ENCODE results near the gene KRTAP2-1. TPM values are rescaled to one million over a fixed set of nuclear protein-coding genes. Genes with fewer than 3 reads are reported as not detected.

KRTAP2-1 gene
- total and polyA plus RNA-seq, 2 of the 8 experiments (the other 6 are each of a cell fraction or from before 2014, with no cell fraction given): not detected

GRCh38 chr17:41019415-41019814 lies 27.7 kb downstream of the KRTAP2-1 start:
- CTCF ChIA-PET (ENCODE audit: partially characterized antibody): interaction anchor here (1.3 kb wide), 1 partner anchor 39 kb away, joined by 4 read pairs; no protein-coding TSS in a partner anchor
- Histone ChIP-seq H2AK5ac (ENCODE audit: low read depth, low read length) (no peak overlapping the region), H3K4me1 (replicated peaks in 1 of 4; ENCODE audit: control insufficient read depth in 3 of 4, insufficient read depth in 4 of 4, low read length in 3 of 4) (no peaks in the 10 kb centered on the region)

More at GRCh38 chr17:41019415-41019814, 27.7 kb downstream of the KRTAP2-1 start:
- Histone ChIP-seq H2AFZ (ENCODE audit: low read length) (no peak overlapping the region), H3K36me3 (ENCODE audit: control insufficient read depth in 2 of 4, insufficient read depth in 4 of 4, low read length in 3 of 4) (no peaks in the 10 kb centered on the region), H2BK20ac (ENCODE audit: low read length) (no peak overlapping the region), H3K4me3 (ENCODE audit: extremely low read depth in 1 of 4, insufficient read depth in 2 of 4, low read depth in 3 of 4, low read length in 4 of 4) (no peak overlapping the region), H4K20me1 (replicated peaks in 1 of 2; ENCODE audit: control insufficient read depth in 1 of 2, insufficient read depth in 2 of 2, low read length in 2 of 2) (no peaks in the 10 kb centered on the region), H4K91ac (replicated peaks; ENCODE audit: insufficient read length, low read length) (no peak overlapping the region), H4K8ac (ENCODE audit: extremely low read depth, insufficient read depth, low read length) (no peak overlapping the region), H2BK120ac (replicated peaks; ENCODE audit: low read depth, low read length) (no peak overlapping the region), H3K9me3 (ENCODE audit: insufficient read depth in 2 of 2, low read depth in 1 of 2, low read length in 1 of 2) (no peaks in the 10 kb centered on the region), H3K4ac (replicated peaks; ENCODE audit: insufficient read length, low read depth, low read length) (no peak overlapping the region), H3K27ac (ENCODE audit: low read depth, low read length) (no peak overlapping the region), H3K56ac (replicated peaks; ENCODE audit: insufficient read length, low read depth, low read length) (no peak overlapping the region), H3K79me2 (ENCODE audit: control insufficient read depth in 1 of 2, insufficient read depth in 2 of 2, low read length in 2 of 2) (no peaks in the 10 kb centered on the region), H2BK12ac (ENCODE audit: low read depth, low read length) (no peak overlapping the region), H4K5ac (ENCODE audit: insufficient read length, low read depth, low read length) (no peak overlapping the region), H3K79me1 (ENCODE audit: low read depth, low read length) (no peaks in the 10 kb centered on the region), H3K23me2 (ENCODE audit: low read depth, low read length) (no peaks in the 10 kb centered on the region), H3K4me2 (ENCODE audit: insufficient read depth in 1 of 2, low read depth in 2 of 2, low read length in 2 of 2) (no peak overlapping the region), H3K18ac (ENCODE audit: extremely low read depth, low read length) (no peak overlapping the region), H3K27me3 (replicated peaks in 1 of 4; ENCODE audit: control insufficient read depth in 3 of 4, extremely low read depth in 1 of 4, insufficient read depth in 3 of 4, low read length in 3 of 4) (no peaks in the 10 kb centered on the region; a peak in 1 of 7 replicates), H2BK5ac (ENCODE audit: low read depth, low read length) (no peak overlapping the region), H3K9ac (replicated peaks in 1 of 4; ENCODE audit: extremely low read depth in 1 of 4, low read depth in 3 of 4, low read length in 3 of 4) (no peak overlapping the region), H3K14ac (ENCODE audit: insufficient read length) (no peak overlapping the region), H3K23ac (ENCODE audit: insufficient read length) (no peak overlapping the region), H2BK15ac (ENCODE audit: low read length) (no peak overlapping the region)
- 91% methylated on average over 3 of the region's 3 CpGs; no CpG with 5 or more reads in 1 of the 2 experiments for WGBS, 2 experiments (ENCODE audit: extremely low coverage in 1 of 2, insufficient coverage in 1 of 2, insufficient read length in 1 of 2, insufficient replicate concordance in 2 of 2, low coverage in 1 of 2, low lambda C conversion rate in 2 of 2, missing lambda C conversion rate in 1 of 2)
- no peak for FAIRE-seq
- TF ChIP-seq SP4 (IDR thresholded peaks at IDR 0.05; ENCODE audit: low read length) (no peak), CREB1 (IDR thresholded peaks at IDR 0.05) (no peak), KDM5A (IDR thresholded peaks at IDR 0.05; ENCODE audit: low read length) (no peak), SRF (IDR thresholded peaks at IDR 0.05; ENCODE audit: low read depth, low read length) (no peak), CTCF (IDR thresholded peaks at IDR 0.05; ENCODE audit: control extremely low read depth in 1 of 3, insufficient read depth in 1 of 3, low read depth in 1 of 3, low read length in 3 of 3) (no peak), NANOG (IDR thresholded peaks at IDR 0.05; ENCODE audit: insufficient read depth, low read depth, low read length, poor library complexity, severe bottlenecking) (no peak), EP300 (IDR thresholded peaks at IDR 0.05; ENCODE audit: borderline replicate concordance in 1 of 2, low read depth in 2 of 2, low read length in 2 of 2) (no peak), TAF1 (IDR thresholded peaks at IDR 0.05; ENCODE audit: low read depth, low read length) (no peak), TEAD4 (IDR thresholded peaks at IDR 0.05; ENCODE audit: low read depth, low read length) (no peak), RFX5 (IDR thresholded peaks at IDR 0.05; ENCODE audit: borderline replicate concordance, low read depth, low read length) (no peak), FOSL1 (IDR thresholded peaks at IDR 0.05; ENCODE audit: insufficient read depth, low read depth, low read length) (no peak), TAF7 (optimal IDR thresholded peaks at IDR 0.05; ENCODE audit: borderline replicate concordance, low read depth, low read length) (no peak)
- POLR2A ChIA-PET (ENCODE audit: partially characterized antibody): no interaction called here
- DNase-seq (ENCODE audit: low read depth in 1 of 2, low spot score in 2 of 2): no peak

Data from H1 (cell line).